ACC112 (cell line): ENCODE data around the gene PPM1H.

Source experiments
- H2AFZ ChIP-seq: fragments of 200-600 bp; sonication (generic); one replicate; pipeline ENCODE4 v1.6.0; 2017; ENCODE audit warnings: antibody characterized with exemption, low read length; ENCODE audit not compliant: unreplicated experiment
- H3K27ac ChIP-seq: fragments of 200-600 bp; sonication (generic); 2 replicates; pipeline ENCODE4 v1.5.1; 2014; ENCODE audit warnings: low read depth, mild to moderate bottlenecking, antibody characterized with exemption, low read length, moderate library complexity
- H3K27me3 ChIP-seq: fragments of 200-600 bp; sonication (generic); 2 replicates; pipeline ENCODE4 v1.6.1; 2014; ENCODE audit warnings: mild to moderate bottlenecking, antibody characterized with exemption, low read length, moderate library complexity, mixed read lengths; ENCODE audit not compliant: insufficient read depth
- H3K36me3 ChIP-seq: fragments of 200-600 bp; sonication (generic); 2 replicates; pipeline ENCODE4 v1.6.1; 2016; ENCODE audit warnings: mild to moderate bottlenecking, antibody characterized with exemption, low read length, moderate library complexity, mixed read lengths; ENCODE audit not compliant: insufficient read depth
- H3K4me1 ChIP-seq: fragments of 200-600 bp; sonication (generic); one replicate; pipeline ENCODE4 v1.6.1; 2016; ENCODE audit warnings: low read length, mixed read lengths; ENCODE audit not compliant: insufficient read depth, unreplicated experiment, control insufficient read depth
- H3K4me3 ChIP-seq: fragments of 200-600 bp; sonication (generic); 2 replicates; pipeline ENCODE4 v1.5.1; 2014; ENCODE audit warnings: mild to moderate bottlenecking, low read depth, low read length
- H3K79me2 ChIP-seq: fragments of 200-600 bp; sonication (generic); one replicate; pipeline ENCODE4 v1.6.0; 2016; ENCODE audit warnings: low read length; ENCODE audit not compliant: control insufficient read depth, unreplicated experiment, insufficient read depth

PPM1H gene

DNA sequence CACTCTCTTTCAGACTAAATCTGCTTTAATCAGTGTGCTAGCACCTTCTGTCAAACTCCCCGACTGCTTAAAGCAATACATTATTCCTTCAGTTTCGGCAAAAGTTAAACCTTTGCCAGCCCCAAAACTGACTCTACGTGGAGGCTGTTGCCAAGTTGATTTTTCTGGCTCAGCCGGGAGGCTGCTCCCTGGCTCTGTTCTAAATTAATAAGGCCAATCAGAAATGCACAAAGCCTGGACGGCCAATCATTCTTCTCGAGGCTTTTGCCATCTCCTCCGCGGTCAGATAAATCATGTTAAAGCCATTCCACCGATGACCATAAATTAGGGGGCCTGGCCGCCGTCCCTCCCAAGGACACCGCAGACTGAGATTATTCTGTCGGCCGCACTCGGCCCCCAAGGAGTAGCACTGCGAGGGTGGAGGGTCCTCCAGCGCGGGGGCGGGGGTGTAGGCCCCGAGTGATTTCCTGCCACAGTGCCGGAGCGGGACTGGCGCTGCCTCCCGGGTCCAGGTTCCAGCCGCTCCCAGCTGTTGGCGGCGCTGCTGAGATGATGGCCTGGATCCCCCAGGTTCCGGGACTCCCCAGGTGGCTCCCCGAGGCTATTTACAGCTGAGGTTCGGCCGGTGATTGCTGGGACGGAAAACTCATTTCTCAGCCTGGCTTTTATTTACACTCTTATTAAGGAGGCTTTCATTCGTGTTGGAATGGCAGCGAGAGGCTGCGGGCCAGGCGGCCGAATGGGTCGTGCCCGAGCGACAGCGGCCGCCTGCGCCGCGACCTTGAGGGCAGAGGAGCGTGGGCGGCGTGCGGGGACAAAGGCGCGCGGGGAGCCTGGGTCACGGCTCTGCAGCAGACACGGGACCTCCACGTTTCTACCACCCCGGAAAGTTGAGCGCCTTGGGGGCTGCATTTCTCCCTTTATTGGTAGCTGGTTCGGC lies 303.2 kb downstream of the PPM1H start:
- Histone ChIP-seq H3K36me3 (no peaks in the 10 kb centered on the region), H3K27me3 (no peaks in the 10 kb centered on the region), H3K4me1 (peaks cover 18% of the 10 kb centered on the region), H2AFZ (peak overlapping the region; percentile 72), H3K27ac (peak overlapping the region; percentile 75), H3K4me3 (peak overlapping the region; percentile 71), H3K79me2 (no peaks in the 10 kb centered on the region)

DNA sequence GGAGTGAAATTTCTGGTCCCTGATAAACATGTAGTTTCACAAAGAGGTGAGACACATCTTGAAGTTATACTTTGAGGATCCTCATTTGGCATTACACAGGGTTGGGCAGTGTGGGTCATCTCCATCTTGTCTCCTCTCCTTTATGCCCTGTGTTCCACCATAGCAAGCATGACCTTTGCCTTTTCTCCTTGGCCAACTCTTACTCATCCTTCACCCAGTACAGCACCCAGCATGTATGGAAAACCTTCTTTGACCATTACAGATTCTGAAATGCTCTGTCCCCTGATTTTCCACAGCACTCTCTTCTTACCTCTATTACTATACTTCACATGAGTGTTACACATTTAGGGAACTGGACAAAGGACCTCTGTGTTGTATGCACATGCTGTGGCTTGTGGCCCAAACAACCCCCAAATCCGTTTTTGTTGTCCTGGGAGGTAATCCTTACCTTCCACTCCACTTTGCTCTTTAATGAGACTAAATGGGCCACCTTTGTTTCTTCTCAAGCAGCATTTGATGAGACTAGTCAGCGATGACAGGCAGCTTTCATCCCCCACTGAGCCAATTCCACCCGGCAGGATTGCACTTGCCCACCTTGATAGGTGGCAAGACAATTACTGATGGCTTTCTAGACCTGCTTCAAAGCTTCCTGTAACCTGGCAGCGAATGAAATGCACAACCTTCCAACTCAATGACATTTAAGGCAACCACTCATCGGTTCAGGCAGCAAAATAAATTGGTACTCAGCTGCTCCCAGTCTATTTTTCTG lies 304.8 kb downstream of the PPM1H start:
- Histone ChIP-seq H3K27me3 (no peaks in the 10 kb centered on the region), H3K79me2 (no peaks in the 10 kb centered on the region), H3K4me3 (no peak overlapping the region), H2AFZ (no peak overlapping the region), H3K36me3 (no peaks in the 10 kb centered on the region), H3K27ac (no peak overlapping the region), H3K4me1 (peaks cover 18% of the 10 kb centered on the region)

DNA sequence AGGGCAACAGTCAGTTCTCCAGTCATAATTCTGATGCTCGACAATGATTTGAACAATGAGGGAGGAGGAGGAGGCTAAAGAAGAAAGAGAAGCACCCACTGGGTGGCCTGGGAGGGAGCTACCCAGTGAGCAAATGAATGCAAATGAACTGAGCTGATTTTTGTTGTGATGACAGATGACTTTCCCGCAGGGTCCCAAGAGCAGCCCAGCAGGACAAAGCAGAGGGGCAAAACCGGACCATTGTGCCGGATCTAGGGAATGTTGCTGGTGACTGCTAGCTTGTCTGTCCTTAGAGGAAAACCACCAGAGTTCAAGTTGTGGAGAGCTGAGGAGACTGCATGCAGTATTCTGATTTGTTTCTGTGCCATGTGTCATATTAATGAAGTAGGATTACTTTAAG lies 305.5 kb downstream of the PPM1H start:
- H3K4me3 ChIP-seq: no peak overlapping the region
- H2AFZ ChIP-seq: no peak overlapping the region
- H3K79me2 ChIP-seq: no peaks in the 10 kb centered on the region
- H3K36me3 ChIP-seq: no peaks in the 10 kb centered on the region
- H3K27me3 ChIP-seq: no peaks in the 10 kb centered on the region
- H3K27ac ChIP-seq: no peak overlapping the region
- peaks cover 18% of the 10 kb centered on the region for H3K4me1 ChIP-seq

DNA sequence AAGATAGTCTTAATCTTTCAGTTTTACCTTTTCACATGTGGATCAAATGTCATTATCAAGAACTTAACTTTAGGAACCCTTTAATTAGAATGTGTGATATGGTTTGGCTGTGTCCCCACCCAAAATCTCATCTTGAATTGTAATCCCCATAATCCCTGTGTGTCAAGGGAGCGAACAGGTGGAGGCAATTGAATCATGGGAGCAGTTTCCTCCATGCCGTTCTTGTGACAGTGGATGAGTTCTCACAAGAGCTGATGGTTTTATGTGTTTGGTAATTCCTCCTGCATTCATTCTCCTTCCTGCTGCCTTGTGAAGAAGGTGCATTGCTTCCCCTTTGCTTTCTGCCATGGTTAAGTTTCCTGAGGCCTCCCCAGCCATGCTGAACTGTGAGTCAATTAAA lies 307.8 kb downstream of the PPM1H start:
- Histone ChIP-seq H3K27me3 (no peaks in the 10 kb centered on the region), H3K4me3 (no peak overlapping the region), H2AFZ (no peak overlapping the region), H3K79me2 (no peaks in the 10 kb centered on the region), H3K36me3 (no peaks in the 10 kb centered on the region), H3K4me1 (peaks cover 10% of the 10 kb centered on the region), H3K27ac (no peak overlapping the region)

DNA sequence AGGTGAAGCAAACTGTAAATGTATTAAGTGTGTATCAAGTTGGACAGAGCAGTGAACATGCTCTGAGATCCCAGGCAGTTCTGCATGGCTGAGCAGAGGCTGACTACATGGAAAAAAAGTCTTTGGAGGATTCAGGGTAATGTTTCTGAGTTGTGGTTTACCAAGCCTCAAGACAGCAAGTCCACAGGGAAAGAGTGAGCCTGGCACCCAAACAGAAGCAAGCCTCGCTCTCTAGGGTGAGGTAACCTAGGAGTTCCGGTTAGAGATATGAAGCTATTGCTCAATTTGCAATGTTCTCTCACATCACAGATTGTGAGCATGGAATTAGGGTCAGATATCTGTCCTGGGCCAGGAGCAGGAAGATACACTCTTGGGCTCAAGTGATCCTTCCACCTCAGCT lies 309.7 kb downstream of the PPM1H start:
- Histone ChIP-seq H3K27ac (peak overlapping the region; percentile 28; the same call in 1 of the 2 replicates), H3K4me3 (no peak overlapping the region), H3K27me3 (no peaks in the 10 kb centered on the region), H3K36me3 (no peaks in the 10 kb centered on the region), H2AFZ (no peak overlapping the region), H3K4me1 (no peaks in the 10 kb centered on the region), H3K79me2 (no peaks in the 10 kb centered on the region)

DNA sequence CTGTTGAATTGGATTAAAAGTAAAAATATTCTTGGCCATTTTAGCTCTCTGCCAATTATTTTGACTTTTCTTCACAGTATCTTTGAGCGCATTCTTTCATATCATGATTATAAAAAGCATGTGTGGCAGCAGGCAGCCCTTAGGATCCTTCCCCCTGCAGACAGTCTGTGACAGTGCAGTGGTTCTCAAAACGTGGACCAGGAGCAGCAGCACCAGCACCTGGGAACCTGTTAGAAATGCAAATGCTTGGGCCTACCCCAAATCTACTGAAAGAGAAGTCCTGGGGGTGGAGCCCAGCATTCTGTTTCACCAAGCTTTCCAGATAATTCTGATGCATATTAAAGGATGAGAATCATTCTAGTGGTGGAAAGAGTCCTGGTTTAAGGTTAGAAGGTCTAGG lies 312.8 kb downstream of the PPM1H start:
- Histone ChIP-seq H3K79me2 (no peaks in the 10 kb centered on the region), H3K27ac (no peak overlapping the region), H3K27me3 (no peaks in the 10 kb centered on the region), H3K4me3 (no peak overlapping the region), H3K36me3 (no peaks in the 10 kb centered on the region), H2AFZ (no peak overlapping the region), H3K4me1 (no peaks in the 10 kb centered on the region)

DNA sequence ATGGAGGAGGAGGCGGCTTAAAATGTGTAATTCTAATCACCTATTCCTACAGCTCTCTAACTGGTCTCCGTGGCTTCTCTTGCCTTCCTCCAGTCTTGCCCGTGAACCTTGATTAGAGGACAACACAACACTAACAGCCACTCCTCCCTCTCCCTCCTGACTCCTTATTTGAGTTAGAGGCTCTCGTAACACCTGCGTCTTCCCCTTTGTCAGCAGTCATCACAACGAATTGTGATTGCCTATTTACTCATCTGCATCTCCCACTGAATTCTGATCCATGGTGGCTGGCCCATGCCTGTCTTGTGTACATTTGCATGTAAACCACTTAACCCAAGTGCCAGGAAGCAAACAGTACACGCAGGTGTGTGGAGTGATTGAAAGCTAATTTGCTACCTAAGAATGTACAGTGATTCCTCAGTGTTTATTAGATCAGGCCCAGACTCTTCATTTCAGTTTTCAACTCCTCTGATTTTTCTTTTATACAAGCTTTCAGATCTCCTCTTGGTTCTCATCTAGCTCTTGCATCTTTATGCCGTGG lies 313.8 kb downstream of the PPM1H start:
- no peaks in the 10 kb centered on the region for H3K4me1 ChIP-seq
- H3K36me3 ChIP-seq: no peaks in the 10 kb centered on the region
- no peak overlapping the region for H3K4me3 ChIP-seq
- no peaks in the 10 kb centered on the region for H3K27me3 ChIP-seq
- no peak overlapping the region for H3K27ac ChIP-seq
- no peak overlapping the region for H2AFZ ChIP-seq
- H3K79me2 ChIP-seq: no peaks in the 10 kb centered on the region

DNA sequence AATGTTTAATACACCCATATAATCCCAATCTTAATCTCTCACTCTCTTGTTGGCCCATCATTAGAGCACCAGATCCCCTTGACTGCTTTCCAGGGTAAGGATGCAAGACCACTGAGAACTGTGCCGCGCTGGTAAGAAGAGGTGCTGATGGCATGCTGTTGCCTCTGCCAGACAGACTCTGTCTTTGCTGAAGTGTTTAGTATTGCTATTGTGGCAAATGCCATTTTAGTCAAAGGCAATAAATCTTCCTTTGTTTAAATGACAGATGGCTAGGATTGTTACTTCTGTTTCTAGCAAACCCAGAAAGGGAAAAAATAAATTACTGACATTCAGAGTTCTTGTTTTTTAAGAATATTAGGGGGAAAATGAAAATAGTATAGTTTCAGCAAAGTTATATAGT lies 316.0 kb downstream of the PPM1H start:
- no peaks in the 10 kb centered on the region for H3K27me3 ChIP-seq
- H3K36me3 ChIP-seq: no peaks in the 10 kb centered on the region
- H3K27ac ChIP-seq: no peak overlapping the region
- H3K4me1 ChIP-seq: no peaks in the 10 kb centered on the region
- no peaks in the 10 kb centered on the region for H3K79me2 ChIP-seq
- no peak overlapping the region for H3K4me3 ChIP-seq
- H2AFZ ChIP-seq: no peak overlapping the region

DNA sequence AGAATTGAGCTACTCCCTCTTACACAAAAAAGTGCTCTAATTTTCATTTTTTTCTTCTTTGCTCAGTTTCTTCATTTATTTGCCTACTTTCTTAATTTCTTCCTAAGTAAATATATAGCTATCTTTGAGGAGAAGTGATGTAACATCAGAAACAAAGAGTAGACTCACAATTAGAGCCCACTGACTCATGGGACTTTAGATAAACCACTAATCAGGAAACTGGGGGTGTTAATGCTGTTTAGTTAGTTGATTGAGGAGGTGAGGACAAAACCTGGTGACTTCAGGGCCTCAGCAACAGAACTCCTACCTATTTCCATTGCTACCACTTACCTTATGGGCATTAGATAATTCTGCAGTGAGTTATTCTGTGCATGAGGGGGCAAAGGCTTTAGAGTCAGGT lies 316.6 kb downstream of the PPM1H start:
- no peaks in the 10 kb centered on the region for H3K27me3 ChIP-seq

DNA sequence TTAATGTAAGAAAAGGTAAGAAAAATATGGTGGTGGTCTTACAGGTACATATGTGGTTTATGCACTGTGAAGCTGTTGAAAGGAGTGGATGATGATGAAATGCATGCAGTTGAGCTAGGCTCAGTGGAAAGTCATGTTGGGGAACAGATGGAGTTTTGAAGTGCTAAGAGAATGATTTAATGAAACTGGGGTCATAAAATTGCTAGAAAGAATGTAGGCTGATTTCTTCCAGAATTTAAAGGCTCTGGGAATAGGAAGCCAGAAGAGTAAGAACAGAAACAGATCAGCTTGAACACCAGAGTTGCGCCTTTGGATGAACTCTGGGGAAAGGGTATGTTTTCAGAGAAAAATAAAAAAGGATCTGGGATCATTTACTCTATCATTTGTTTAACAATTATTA lies 321.9 kb downstream of the PPM1H start:
- no peaks in the 10 kb centered on the region for H3K27me3 ChIP-seq
- no peak overlapping the region for H3K4me3 ChIP-seq
- H3K27ac ChIP-seq: no peak overlapping the region
- H3K36me3 ChIP-seq: peaks cover 3% of the 10 kb centered on the region; the same call in 1 of the 2 replicates
- peaks cover 13% of the 10 kb centered on the region for H3K79me2 ChIP-seq
- H3K4me1 ChIP-seq: peaks cover 7% of the 10 kb centered on the region
- H2AFZ ChIP-seq: no peak overlapping the region

More for the DNA sequence above, 316.6 kb downstream of the PPM1H start:
- Histone ChIP-seq H3K4me1 (no peaks in the 10 kb centered on the region), H3K4me3 (no peak overlapping the region), H3K79me2 (no peaks in the 10 kb centered on the region), H2AFZ (no peak overlapping the region), H3K27ac (no peak overlapping the region), H3K36me3 (no peaks in the 10 kb centered on the region)
